H9 (cell line): Measurements from ENCODE around the gene SLC35B2. TPM values are rescaled to one million over a fixed set of nuclear protein-coding genes. Genes with fewer than 3 reads are reported as not detected.

Experiments
- DNase-seq: peaks from one replicate; pipeline ENCODE4 v3.0.0-alpha.2; 2017
- H2AFZ ChIP-seq: one replicate; pipeline ENCODE4 v1.6.1; 2013; ENCODE audit warnings: mild to moderate bottlenecking, low read length, control low read depth, moderate library complexity
- H2AK5ac ChIP-seq: 2 replicates; pipeline ENCODE4 v1.6.1; 2013; ENCODE audit warnings: low read length, control low read depth, mixed read lengths; ENCODE audit not compliant: insufficient read length
- H2BK120ac ChIP-seq: one replicate; pipeline ENCODE4 v1.6.1; 2013; ENCODE audit warnings: low read depth, mild to moderate bottlenecking, low read length, control low read depth, inconsistent platforms; ENCODE audit not compliant: poor library complexity, severe bottlenecking
- H2BK12ac ChIP-seq: 2 replicates; pipeline ENCODE4 v1.6.1; 2013; ENCODE audit warnings: low read length, control low read depth, mixed read lengths, low read depth; ENCODE audit not compliant: insufficient read length
- H2BK15ac ChIP-seq: 2 replicates; pipeline ENCODE4 v1.6.1; 2013; ENCODE audit warnings: low read depth, low read length, control low read depth
- H2BK20ac ChIP-seq: one replicate; pipeline ENCODE4 v1.6.1; 2013; ENCODE audit warnings: low read depth, mild to moderate bottlenecking, low read length, control low read depth, inconsistent platforms; ENCODE audit not compliant: poor library complexity, severe bottlenecking
- H2BK5ac ChIP-seq: 2 replicates; pipeline ENCODE4 v1.6.1; 2013; ENCODE audit warnings: low read length, control low read depth, mixed read lengths; ENCODE audit not compliant: insufficient read length
- H3K14ac ChIP-seq: 2 replicates; pipeline ENCODE4 v1.6.1; 2013; ENCODE audit warnings: low read length, control low read depth; ENCODE audit not compliant: insufficient read depth
- H3K18ac ChIP-seq: 2 replicates; pipeline ENCODE4 v1.6.1; 2013; ENCODE audit warnings: low read depth, mild to moderate bottlenecking, mixed read lengths, low read length, control low read depth; ENCODE audit not compliant: insufficient read length
- H3K23ac ChIP-seq: 2 replicates; pipeline ENCODE4 v1.6.1; 2013; ENCODE audit warnings: low read length, control low read depth, mixed read lengths, low read depth; ENCODE audit not compliant: insufficient read length
- H3K23me2 ChIP-seq: 2 replicates; pipeline ENCODE4 v1.6.1; 2013; ENCODE audit warnings: low read depth, mild to moderate bottlenecking, mixed read lengths, low read length, control low read depth; ENCODE audit not compliant: insufficient read length, poor library complexity, severe bottlenecking
- H3K27ac ChIP-seq: 2 replicates; pipeline ENCODE4 v1.5.1; 2013; ENCODE audit warnings: low read length, control low read depth, mixed read lengths, low read depth; ENCODE audit not compliant: insufficient read length
- H3K27me3 ChIP-seq: 2 replicates; pipeline ENCODE4 v1.6.1; 2013; ENCODE audit warnings: low read length, control low read depth, inconsistent platforms; ENCODE audit not compliant: insufficient read depth
- H3K4ac ChIP-seq: 2 replicates; pipeline ENCODE4 v1.6.1; 2013; ENCODE audit warnings: low read depth, mild to moderate bottlenecking, control low read depth, inconsistent platforms, low read length, moderate library complexity
- H3K4me1 ChIP-seq: 2 replicates; pipeline ENCODE4 v1.6.1; 2013; ENCODE audit warnings: low read length, control low read depth, inconsistent platforms; ENCODE audit not compliant: insufficient read depth
- H3K4me2 ChIP-seq: 2 replicates; pipeline ENCODE4 v1.6.1; 2013; ENCODE audit warnings: low read length, control low read depth, mixed read lengths; ENCODE audit not compliant: insufficient read length, insufficient read depth
- H3K56ac ChIP-seq: 2 replicates; pipeline ENCODE4 v1.6.1; 2013; ENCODE audit warnings: low read depth, mild to moderate bottlenecking, mixed read lengths, low read length, control low read depth; ENCODE audit not compliant: insufficient read length
- H3K79me1 ChIP-seq: 2 replicates; pipeline ENCODE4 v1.6.1; 2013; ENCODE audit warnings: low read depth, mild to moderate bottlenecking, moderate library complexity, low read length, control low read depth, inconsistent platforms; ENCODE audit not compliant: insufficient read depth, poor library complexity, severe bottlenecking
- H3K79me2 ChIP-seq: 2 replicates; pipeline ENCODE4 v1.6.1; 2013; ENCODE audit warnings: low read length, control low read depth, inconsistent platforms; ENCODE audit not compliant: insufficient read depth
- H3K9ac ChIP-seq: 2 replicates; pipeline ENCODE4 v1.6.1; 2013; ENCODE audit warnings: low read length, control low read depth, mixed read lengths; ENCODE audit not compliant: insufficient read length; ENCODE audit errors: extremely low read depth
- H3K9me3 ChIP-seq: one replicate; pipeline ENCODE4 v1.6.1; 2013; ENCODE audit warnings: low read depth, low read length, inconsistent platforms; ENCODE audit not compliant: control insufficient read depth
- H3T11ph ChIP-seq: one replicate; pipeline ENCODE4 v1.6.1; 2013; ENCODE audit warnings: mild to moderate bottlenecking, low read length, control low read depth, inconsistent platforms
- H4K20me1 ChIP-seq: one replicate; pipeline ENCODE4 v1.6.1; 2013; ENCODE audit not compliant: control insufficient read depth, insufficient read length, insufficient read depth
- H4K5ac ChIP-seq: 2 replicates; pipeline ENCODE4 v1.6.1; 2013; ENCODE audit warnings: low read depth, mild to moderate bottlenecking, mixed read lengths, low read length, control low read depth; ENCODE audit not compliant: insufficient read length
- H4K8ac ChIP-seq: replicated peaks from 2 replicates; pipeline ENCODE4 v1.6.1; 2013; ENCODE audit warnings: low read length, control low read depth, mixed read lengths, low read depth; ENCODE audit not compliant: insufficient read length
- H4K91ac ChIP-seq: 2 replicates; pipeline ENCODE4 v1.6.1; 2013; ENCODE audit warnings: low read depth, mild to moderate bottlenecking, moderate library complexity, mixed read lengths, low read length, control low read depth; ENCODE audit not compliant: insufficient read length
- H3K27ac Mint-ChIP-seq, 3 experiments: 2 replicates in 2 of 3; 3 replicates in 1 of 3; pipeline ENCODE4 v1.8.0; 2020 to 2021; ENCODE audit warnings: mixed read lengths in 3 of 3, mild to moderate bottlenecking in 1 of 3, moderate library complexity in 1 of 3
- H3K27me3 Mint-ChIP-seq: 2 replicates; pipeline ENCODE4 v1.8.0; 2021; ENCODE audit warnings: low read depth, mild to moderate bottlenecking, moderate library complexity, mixed read lengths
- H3K36me3 Mint-ChIP-seq, 3 experiments: 2 replicates in 2 of 3; 3 replicates in 1 of 3; pipeline ENCODE4 v1.8.0; 2020 to 2021; ENCODE audit warnings: low read depth in 3 of 3, mixed read lengths in 3 of 3; ENCODE audit not compliant: insufficient read depth in 1 of 3
- H3K4me1 Mint-ChIP-seq, 2 experiments: 2 replicates each; pipeline ENCODE4 v1.8.0; 2020; ENCODE audit warnings: mixed read lengths in 2 of 2
- H3K4me3 Mint-ChIP-seq, 2 experiments: 2 replicates in 1 of 2; 3 replicates in 1 of 2; pipeline ENCODE4 v1.8.0; 2020 to 2021; ENCODE audit warnings: mild to moderate bottlenecking in 2 of 2, mixed read lengths in 2 of 2, moderate library complexity in 1 of 2
- H3K9me3 Mint-ChIP-seq, 2 experiments: 2 replicates in 1 of 2; 3 replicates in 1 of 2; pipeline ENCODE4 v1.8.0; 2020; ENCODE audit warnings: mild to moderate bottlenecking in 2 of 2, mixed read lengths in 2 of 2, moderate library complexity in 1 of 2
- CTCF ChIP-seq: fragments of 200-600 bp; sonication (generic); conservative IDR thresholded peaks from 3 replicates; pipeline ENCODE4 v1.8.0; 2021; ENCODE audit warnings: antibody characterized with exemption, mild to moderate bottlenecking
- WGBS: extraction: QIAGEN DNeasy Blood & Tissue Kit; methylation state at CpG from one replicate; pipeline ENCODE4 v1.1.7; 2013; ENCODE audit warnings: missing lambda C conversion rate, low lambda C conversion rate, mixed read lengths; ENCODE audit not compliant: insufficient read length; ENCODE audit errors: extremely low coverage; 5-methylcytosine and 5-hydroxymethylcytosine counted together
- long read RNA-seq: library from polyadenylated mRNA; unstranded; transcript quantifications from one replicate; pipeline ENCODE4 v2.0.0, GENCODE V29; 2020
- total RNA-seq: library from RNA; stranded (reverse); gene quantifications from 2 replicates; pipeline ENCODE4 v1.2.1, GENCODE V29; 2021

Gene SLC35B2
- total RNA-seq, result 34.5 and 36.1 TPM in 2 replicates
- long read RNA-seq, transcript SLC35B2-201 (3 exons, 1,898 nt), result minor isoform, 12 of 476 reads
- long read RNA-seq, transcript SLC35B2-207 (4 exons, 2,063 nt), result minor isoform, 26 of 476 reads
- long read RNA-seq, transcript SLC35B2-202 (4 exons, 2,043 nt), result major isoform, 401 of 476 reads
- long read RNA-seq, transcript SLC35B2-203 (3 exons, 1,859 nt), result minor isoform, 5 of 476 reads
- long read RNA-seq, partial matches to known transcripts, result 15 of 476 reads
- long read RNA-seq, other reads (novel, unspliced or antisense), result 16 of 476 reads

- H3K4me3 Mint-ChIP-seq, result peak within 1 kb of the TSS; percentile 88 to 90
- Histone ChIP-seq H4K5ac (no peak within 1 kb of the TSS), H2BK20ac (no peak within 1 kb of the TSS), H3K27ac (no peak within 1 kb of the TSS), H2BK15ac (no peak within 1 kb of the TSS), H3K4me1 (no peaks in the 10 kb centered on the region; the same call in 1 of the 2 replicates), H3K18ac (peak within 1 kb of the TSS; percentile 65), H2BK5ac (no peak within 1 kb of the TSS), H2BK120ac (no peak within 1 kb of the TSS), H3T11ph (no peak within 1 kb of the TSS), H3K9me3 (no peaks in the 10 kb centered on the region), H3K4ac (no peak within 1 kb of the TSS), H3K79me2 (no peaks in the 10 kb centered on the region), H2BK12ac (no peak within 1 kb of the TSS), H3K23me2 (peaks cover 6% of the 10 kb centered on the region), H4K20me1 (no peaks in the 10 kb centered on the region), H3K27me3 (no peaks in the 10 kb centered on the region), H3K79me1 (no peaks in the 10 kb centered on the region), H2AFZ (no peak within 1 kb of the TSS), H3K4me2 (peak within 1 kb of the TSS; percentile 90), H2AK5ac (no peak within 1 kb of the TSS), H4K91ac (no peak within 1 kb of the TSS), H4K8ac (no peak within 1 kb of the TSS), H3K14ac (peak within 1 kb of the TSS; percentile 84), H3K9ac (peak within 1 kb of the TSS; percentile 68), H3K56ac (no peak within 1 kb of the TSS), H3K23ac (no peak within 1 kb of the TSS)
- DNase-seq, result peak; percentile 83
- H3K27me3 Mint-ChIP-seq, result peaks cover 11% of the 10 kb centered on the region
- H3K36me3 Mint-ChIP-seq, result peaks cover 20 to 58% (median 43%) of the 10 kb centered on the region in 3 experiments
- peaks cover 35% of the 10 kb centered on the region in 2 experiments for H3K4me1 Mint-ChIP-seq
- H3K9me3 Mint-ChIP-seq, result no peaks in the 10 kb centered on the region
- no CpG with 5 or more reads among the region's 80 CpGs for WGBS
- H3K27ac Mint-ChIP-seq, result peak within 1 kb of the TSS; percentile 85 to 98 (median 92)
- TF ChIP-seq CTCF, result peak; percentile 73
Observed at GRCh38 chr6:44257025-44257752, at the start of gene SLC35B2. Gene SLC35B2, minus strand, starts transcription at chr6:44257528. Its CDS starts 118 bp downstream, at chr6:44257410.
